WTC11 (cell line): ENCODE results near the gene RASGRP3.

Experiments
- EMX1 ChIP-seq: fragments of 250-450 bp; sonication (Bioruptor Pico); IDR thresholded peaks from 2 replicates; pipeline ENCODE4 v1.8.0; 2021; ENCODE audit warnings: mild to moderate bottlenecking
- ZNF121 ChIP-seq: sonication (generic); formaldehyde crosslinking; IDR thresholded peaks from 2 replicates; pipeline ENCODE4 v1.8.0; 2023; ENCODE audit warnings: missing genetic modification reagents
- TF ChIP-seq, protein P1 (sequence below): sonication (generic); formaldehyde crosslinking; IDR thresholded peaks from 2 replicates; pipeline ENCODE4 v1.8.1; 2023; ENCODE audit warnings: mild to moderate bottlenecking, missing genetic modification reagents

GRCh38 chr2:33489835-33490431 lies 13.5 kb downstream of the RASGRP3 start:
- TF ChIP-seq EMX1 (no peak), ZNF121 (CRISPR knock-in tag) (no peak)
- TF ChIP-seq, protein P1, sequence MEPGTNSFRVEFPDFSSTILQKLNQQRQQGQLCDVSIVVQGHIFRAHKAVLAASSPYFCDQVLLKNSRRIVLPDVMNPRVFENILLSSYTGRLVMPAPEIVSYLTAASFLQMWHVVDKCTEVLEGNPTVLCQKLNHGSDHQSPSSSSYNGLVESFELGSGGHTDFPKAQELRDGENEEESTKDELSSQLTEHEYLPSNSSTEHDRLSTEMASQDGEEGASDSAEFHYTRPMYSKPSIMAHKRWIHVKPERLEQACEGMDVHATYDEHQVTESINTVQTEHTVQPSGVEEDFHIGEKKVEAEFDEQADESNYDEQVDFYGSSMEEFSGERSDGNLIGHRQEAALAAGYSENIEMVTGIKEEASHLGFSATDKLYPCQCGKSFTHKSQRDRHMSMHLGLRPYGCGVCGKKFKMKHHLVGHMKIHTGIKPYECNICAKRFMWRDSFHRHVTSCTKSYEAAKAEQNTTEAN = no peak
